ENCODE data around the gene TSFM.
A peak's percentile ranks its signal among the peaks of the same experiment; 100 is the strongest.

TSFM gene

GRCh38 chr12:57834086-57834876 is 51.7 kb downstream of the TSFM start:
- Histone ChIP-seq H3K23ac (ENCODE audit: low read depth, low read length, poor library complexity) (no peak overlapping the region), H3K14ac (ENCODE audit: low read length) (no peak overlapping the region), H3K36me3 (replicated peaks in 1 of 2; ENCODE audit: control insufficient read depth in 2 of 2, insufficient read depth in 2 of 2, low read length in 2 of 2) (peaks cover under 1 to 28% of the 10 kb centered on the region in 2 donors), H2BK12ac (ENCODE audit: low read length) (no peak overlapping the region), H3K4ac (ENCODE audit: low read length) (no peak overlapping the region), H3K4me3 (ENCODE audit: low read length in 2 of 2) (no peak overlapping the region), H2BK120ac (ENCODE audit: low read depth, low read length) (no peak overlapping the region), H4K8ac (ENCODE audit: low read depth, low read length) (no peak overlapping the region), H2BK15ac (ENCODE audit: low read length) (no peak overlapping the region), H3K18ac (ENCODE audit: low read length) (no peak overlapping the region), H3K4me1 (ENCODE audit: control insufficient read depth in 2 of 2, insufficient read depth in 1 of 2, low read depth in 1 of 2, low read length in 2 of 2) (peaks cover 46 to 63% of the 10 kb centered on the region in 2 donors), H3K4me2 (ENCODE audit: insufficient read depth, low read length, poor library complexity, severe bottlenecking) (no peak overlapping the region), H3K9me3 (replicated peaks in 1 of 2; ENCODE audit: control insufficient read depth in 2 of 2, insufficient read depth in 1 of 2, low read depth in 1 of 2, low read length in 2 of 2) (no peaks in the 10 kb centered on the region), H3K9ac (ENCODE audit: low read depth, low read length, poor library complexity) (no peak overlapping the region), H3K79me1 (ENCODE audit: low read depth, low read length) (peaks cover 2% of the 10 kb centered on the region), H3K27me3 (ENCODE audit: control insufficient read depth in 3 of 3, insufficient read depth in 3 of 3, low read depth in 1 of 3, low read length in 3 of 3) (no peaks in the 10 kb centered on the region), H2AK5ac (ENCODE audit: low read depth, low read length) (no peak overlapping the region), H2BK5ac (ENCODE audit: low read length) (no peak overlapping the region), H3K27ac (replicated peaks; ENCODE audit: low read length) (no peak overlapping the region), H4K91ac (ENCODE audit: low read depth, low read length, poor library complexity) (no peak overlapping the region), H2AFZ (ENCODE audit: low read length) (no peak overlapping the region)
- no CpG with 5 or more reads among the region's 1 CpG for WGBS, 2 donors (ENCODE audit: extremely low coverage in 2 of 2, insufficient read length in 2 of 2, insufficient replicate concordance in 1 of 2)
- DNase-seq (ENCODE audit: low spot score) = no peak

GRCh38 chr12:57835366-57836288 is 53.0 kb downstream of the TSFM start:
- no peak overlapping the region for H3K4me3 ChIP-seq (ENCODE audit: low read length in 2 of 2)
- H2BK15ac ChIP-seq (ENCODE audit: low read length) = no peak overlapping the region
- no CpG with 5 or more reads among the region's 9 CpGs for WGBS, 2 donors (ENCODE audit: extremely low coverage in 2 of 2, insufficient read length in 2 of 2, insufficient replicate concordance in 1 of 2)
- H3K23ac ChIP-seq (ENCODE audit: low read depth, low read length, poor library complexity) = no peak overlapping the region
- no peak overlapping the region for H4K8ac ChIP-seq (ENCODE audit: low read depth, low read length)
- no peak overlapping the region for H3K9ac ChIP-seq (ENCODE audit: low read depth, low read length, poor library complexity)
- H3K4me1 ChIP-seq (ENCODE audit: control insufficient read depth in 2 of 2, insufficient read depth in 1 of 2, low read depth in 1 of 2, low read length in 2 of 2) = peaks cover 46 to 69% of the 10 kb centered on the region in 2 donors
- no peaks in the 10 kb centered on the region for H3K9me3 ChIP-seq (replicated peaks in 1 of 2; ENCODE audit: control insufficient read depth in 2 of 2, insufficient read depth in 1 of 2, low read depth in 1 of 2, low read length in 2 of 2)
- peaks cover 2% of the 10 kb centered on the region for H3K79me1 ChIP-seq (ENCODE audit: low read depth, low read length)
- H3K27me3 ChIP-seq (ENCODE audit: control insufficient read depth in 3 of 3, insufficient read depth in 3 of 3, low read depth in 1 of 3, low read length in 3 of 3) = no peaks in the 10 kb centered on the region
- H2AFZ ChIP-seq (ENCODE audit: low read length) = no peak overlapping the region
- no peak overlapping the region for H3K14ac ChIP-seq (ENCODE audit: low read length)
- no peak overlapping the region for H3K4ac ChIP-seq (ENCODE audit: low read length)
- H2AK5ac ChIP-seq (ENCODE audit: low read depth, low read length) = no peak overlapping the region
- H3K4me2 ChIP-seq (ENCODE audit: insufficient read depth, low read length, poor library complexity, severe bottlenecking) = no peak overlapping the region
- peaks cover 0 to 27% of the 10 kb centered on the region in 2 donors for H3K36me3 ChIP-seq (replicated peaks in 1 of 2; ENCODE audit: control insufficient read depth in 2 of 2, insufficient read depth in 2 of 2, low read length in 2 of 2)
- peak overlapping the region; percentile 12 for H2BK12ac ChIP-seq (ENCODE audit: low read length)
- H3K27ac ChIP-seq (replicated peaks; ENCODE audit: low read length) = no peak overlapping the region
- H2BK120ac ChIP-seq (ENCODE audit: low read depth, low read length) = no peak overlapping the region
- DNase-seq (ENCODE audit: low spot score) = no peak
- H3K18ac ChIP-seq (ENCODE audit: low read length) = peak overlapping the region; percentile 66
- H2BK5ac ChIP-seq (ENCODE audit: low read length) = no peak overlapping the region
- no peak overlapping the region for H4K91ac ChIP-seq (ENCODE audit: low read depth, low read length, poor library complexity)

- DNase-seq (ENCODE audit: low spot score) = no peak
- H3K4me3 ChIP-seq (ENCODE audit: low read length in 2 of 2) = peak overlapping the region; percentile 6 to 40
Observed at GRCh38 chr12:57836442-57837375, 54.1 kb downstream of the TSFM start.

More at GRCh38 chr12:57836442-57837375, 54.1 kb downstream of the TSFM start:
- Histone ChIP-seq H2BK5ac (ENCODE audit: low read length) (no peak overlapping the region), H4K91ac (ENCODE audit: low read depth, low read length, poor library complexity) (no peak overlapping the region), H2AK5ac (ENCODE audit: low read depth, low read length) (no peak overlapping the region), H3K79me1 (ENCODE audit: low read depth, low read length) (peaks cover 2% of the 10 kb centered on the region), H3K4ac (ENCODE audit: low read length) (no peak overlapping the region), H3K36me3 (replicated peaks in 1 of 2; ENCODE audit: control insufficient read depth in 2 of 2, insufficient read depth in 2 of 2, low read length in 2 of 2) (peaks cover 0 to 29% of the 10 kb centered on the region in 2 donors), H3K9me3 (replicated peaks in 1 of 2; ENCODE audit: control insufficient read depth in 2 of 2, insufficient read depth in 1 of 2, low read depth in 1 of 2, low read length in 2 of 2) (no peaks in the 10 kb centered on the region), H3K18ac (ENCODE audit: low read length) (peak overlapping the region; percentile 15), H3K14ac (ENCODE audit: low read length) (no peak overlapping the region), H2BK120ac (ENCODE audit: low read depth, low read length) (no peak overlapping the region), H3K23ac (ENCODE audit: low read depth, low read length, poor library complexity) (no peak overlapping the region), H4K8ac (ENCODE audit: low read depth, low read length) (no peak overlapping the region), H3K27me3 (ENCODE audit: control insufficient read depth in 3 of 3, insufficient read depth in 3 of 3, low read depth in 1 of 3, low read length in 3 of 3) (no peaks in the 10 kb centered on the region), H2AFZ (ENCODE audit: low read length) (no peak overlapping the region), H3K4me1 (ENCODE audit: control insufficient read depth in 2 of 2, insufficient read depth in 1 of 2, low read depth in 1 of 2, low read length in 2 of 2) (peaks cover 48 to 77% of the 10 kb centered on the region in 2 donors), H2BK15ac (ENCODE audit: low read length) (no peak overlapping the region), H2BK12ac (ENCODE audit: low read length) (no peak overlapping the region), H3K27ac (replicated peaks; ENCODE audit: low read length) (peak overlapping the region; percentile 64), H3K4me2 (ENCODE audit: insufficient read depth, low read length, poor library complexity, severe bottlenecking) (peak overlapping the region; percentile 28), H3K9ac (ENCODE audit: low read depth, low read length, poor library complexity) (no peak overlapping the region)
- no CpG with 5 or more reads among the region's 13 CpGs for WGBS, 2 donors (ENCODE audit: extremely low coverage in 2 of 2, insufficient read length in 2 of 2, insufficient replicate concordance in 1 of 2)

Measured in neuronal stem cell (in vitro differentiated cells).